ENCODE measurements around the gene ARHGAP42. TPM values are rescaled to one million over a fixed set of nuclear protein-coding genes. Genes with fewer than 3 reads are reported as not detected.

ARHGAP42 gene
- total RNA-seq, 1 donor from 2014 or later, result 25.3 TPM

- no peak overlapping the region for H3K27ac Mint-ChIP-seq
- no peak overlapping the region for H3K4me3 Mint-ChIP-seq (ENCODE audit: low read depth)
- peaks cover 25% of the 10 kb centered on the region for H3K4me1 Mint-ChIP-seq (ENCODE audit: low read depth)
- TF ChIP-seq CTCF (IDR thresholded peaks at IDR 0.05; ENCODE audit: unreplicated experiment), result no peak
- H3K9me3 Mint-ChIP-seq (ENCODE audit: low read depth), result peaks cover 5% of the 10 kb centered on the region
- peaks cover 3% of the 10 kb centered on the region for H3K36me3 Mint-ChIP-seq (ENCODE audit: insufficient read depth)
- H3K27me3 Mint-ChIP-seq, result no peaks in the 10 kb centered on the region
- DNase-seq (ENCODE audit: low spot score, unreplicated experiment), result no peak
Measured at GRCh38 chr11:100835854-100836253, 148.8 kb downstream of the ARHGAP42 start.

GRCh38 chr11:100837311-100837710 is 150.2 kb downstream of the ARHGAP42 start:
- no peak for TF ChIP-seq CTCF (IDR thresholded peaks at IDR 0.05; ENCODE audit: unreplicated experiment)
- DNase-seq (ENCODE audit: low spot score, unreplicated experiment), result no peak
- Mint-ChIP-seq H3K9me3 (ENCODE audit: low read depth) (peaks cover 5% of the 10 kb centered on the region), H3K36me3 (ENCODE audit: insufficient read depth) (peaks cover 3% of the 10 kb centered on the region), H3K27ac (no peak overlapping the region), H3K27me3 (no peaks in the 10 kb centered on the region), H3K4me1 (ENCODE audit: low read depth) (peaks cover 32% of the 10 kb centered on the region), H3K4me3 (ENCODE audit: low read depth) (no peak overlapping the region)

- no peak for TF ChIP-seq CTCF (IDR thresholded peaks at IDR 0.05; ENCODE audit: unreplicated experiment)
- Mint-ChIP-seq H3K4me3 (ENCODE audit: low read depth) (no peak overlapping the region), H3K9me3 (ENCODE audit: low read depth) (peaks cover 11% of the 10 kb centered on the region), H3K4me1 (ENCODE audit: low read depth) (peaks cover 29% of the 10 kb centered on the region), H3K36me3 (ENCODE audit: insufficient read depth) (peaks cover 6% of the 10 kb centered on the region), H3K27me3 (no peaks in the 10 kb centered on the region), H3K27ac (peak overlapping the region; percentile 39)
- DNase-seq (ENCODE audit: low spot score, unreplicated experiment), result no peak
Measured at GRCh38 chr11:100841711-100842407, 154.8 kb downstream of the ARHGAP42 start.

GRCh38 chr11:100847696-100848216 is 160.7 kb downstream of the ARHGAP42 start:
- no peak overlapping the region for H3K4me3 Mint-ChIP-seq (ENCODE audit: low read depth)
- no peak for TF ChIP-seq CTCF (IDR thresholded peaks at IDR 0.05; ENCODE audit: unreplicated experiment)
- peaks cover 7% of the 10 kb centered on the region for H3K9me3 Mint-ChIP-seq (ENCODE audit: low read depth)
- no peak for DNase-seq (ENCODE audit: low spot score, unreplicated experiment)
- peak overlapping the region; percentile 50 for H3K27ac Mint-ChIP-seq
- peaks cover 34% of the 10 kb centered on the region for H3K4me1 Mint-ChIP-seq (ENCODE audit: low read depth)
- H3K36me3 Mint-ChIP-seq (ENCODE audit: insufficient read depth), result peaks cover 3% of the 10 kb centered on the region
- H3K27me3 Mint-ChIP-seq, result no peaks in the 10 kb centered on the region

- DNase-seq (ENCODE audit: low spot score, unreplicated experiment), result no peak
- H3K4me3 Mint-ChIP-seq (ENCODE audit: low read depth), result no peak overlapping the region
- peaks cover 3% of the 10 kb centered on the region for H3K36me3 Mint-ChIP-seq (ENCODE audit: insufficient read depth)
- H3K27me3 Mint-ChIP-seq, result no peaks in the 10 kb centered on the region
- H3K27ac Mint-ChIP-seq, result peak overlapping the region; percentile 72
- H3K9me3 Mint-ChIP-seq (ENCODE audit: low read depth), result peaks cover 6% of the 10 kb centered on the region
- no peak for TF ChIP-seq CTCF (IDR thresholded peaks at IDR 0.05; ENCODE audit: unreplicated experiment)
- H3K4me1 Mint-ChIP-seq (ENCODE audit: low read depth), result peaks cover 35% of the 10 kb centered on the region
Measured at GRCh38 chr11:100849009-100849900, 162.2 kb downstream of the ARHGAP42 start.
